Measurements from ENCODE around the gene FLRT1. TPM values are rescaled to one million over a fixed set of nuclear protein-coding genes. Genes with fewer than 3 reads are reported as not detected.

The FLRT1 gene
- polyA plus RNA-seq, 1 donor from 2014 or later: 2.6 TPM

DNA sequence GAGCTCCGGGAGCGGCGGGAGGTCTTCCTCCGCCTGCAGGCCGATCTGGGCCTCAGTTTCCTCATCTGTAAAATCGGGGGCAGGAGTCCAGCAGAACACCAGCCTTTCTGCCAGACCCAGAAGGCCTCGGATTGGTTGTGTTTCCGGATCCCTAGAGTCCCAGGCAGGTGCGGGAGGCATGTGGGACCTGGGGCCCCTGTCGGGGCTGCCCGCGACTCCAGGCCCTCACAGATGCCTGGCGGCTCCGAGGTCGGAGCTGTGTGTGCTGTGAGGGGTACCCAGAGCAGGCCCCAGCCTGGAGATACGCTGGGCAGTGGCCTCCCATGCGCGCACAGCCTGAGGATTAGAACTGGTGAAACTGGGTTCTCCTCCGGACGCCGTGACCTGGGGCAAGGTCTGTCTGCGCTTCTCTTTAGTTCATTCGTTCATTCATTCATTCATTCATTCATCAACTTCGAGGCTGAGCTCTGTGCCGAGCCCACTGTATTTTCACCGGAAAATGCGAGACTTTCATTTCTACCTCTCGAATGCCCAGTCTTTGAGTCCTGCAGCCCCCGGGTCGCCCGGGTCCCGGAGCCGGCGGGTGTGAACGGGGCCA, 24.6 kb downstream of the FLRT1 start:
- Histone ChIP-seq H3F3A (ENCODE audit: insufficient read depth, low read length, poor library complexity, severe bottlenecking) (no peaks in the 10 kb centered on the region), H3K9ac (ENCODE audit: low read length) (peak overlapping the region; percentile 71), H3K27ac (ENCODE audit: low read length) (peak overlapping the region; percentile 84), H2AFZ (ENCODE audit: low read depth, low read length) (no peak overlapping the region), H3K4me3 (ENCODE audit: low read length) (peak overlapping the region; percentile 66), H3K36me3 (ENCODE audit: insufficient read depth, low read length) (no peaks in the 10 kb centered on the region), H3K9me3 (ENCODE audit: low read length) (no peaks in the 10 kb centered on the region), H3K79me2 (replicated peaks; ENCODE audit: insufficient read depth, low read length) (no peaks in the 10 kb centered on the region), H4K20me1 (ENCODE audit: insufficient read depth) (no peaks in the 10 kb centered on the region), H3K4me2 (ENCODE audit: low read length) (peak overlapping the region; percentile 73), H3K27me3 (ENCODE audit: insufficient read depth, low read depth, low read length) (no peaks in the 10 kb centered on the region), H3K9me2 (ENCODE audit: insufficient read depth, low read length) (no peaks in the 10 kb centered on the region)
- no peak for TF ChIP-seq EP300 (conservative IDR thresholded peaks at IDR 0.05; ENCODE audit: poor library complexity, severe bottlenecking)
- TF ChIP-seq RAD21 (conservative IDR thresholded peaks at IDR 0.05): no peak
- TF ChIP-seq TAF1 (IDR thresholded peaks at IDR 0.05; ENCODE audit: low read depth): no peak
- no peak for TF ChIP-seq REST (IDR thresholded peaks at IDR 0.05; ENCODE audit: borderline replicate concordance)
- TF ChIP-seq POLR2AphosphoS5 (IDR thresholded peaks at IDR 0.05): no peak

DNA sequence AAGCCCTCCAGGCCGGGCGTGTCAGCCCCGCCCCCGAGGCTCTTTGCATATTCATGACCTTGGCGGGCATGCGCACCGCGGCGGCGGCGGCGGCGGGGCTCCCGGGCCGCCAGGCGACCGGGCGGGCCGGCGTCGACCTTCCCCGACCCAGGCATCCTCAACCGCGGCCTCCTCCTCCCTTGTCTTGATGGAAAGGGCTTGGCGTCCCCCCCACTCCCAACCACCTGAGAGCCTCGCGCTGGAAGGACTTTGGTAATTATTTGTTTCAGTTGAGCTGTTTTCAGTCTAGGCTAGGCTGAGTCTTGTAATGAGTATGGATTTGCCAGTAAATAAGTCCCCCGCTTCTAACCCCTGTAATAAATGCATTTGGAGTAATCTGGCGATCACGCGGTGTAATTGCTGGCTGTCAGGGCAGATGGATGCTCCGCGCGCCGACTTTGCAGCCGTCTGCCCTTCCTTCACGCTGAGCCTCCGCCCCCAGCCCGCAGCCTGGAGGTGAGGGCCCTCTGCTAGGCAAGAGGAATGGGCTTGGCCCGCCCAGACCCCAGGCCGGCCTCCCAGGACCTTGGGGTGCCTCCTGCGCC, 25.2 kb downstream of the FLRT1 start:
- Histone ChIP-seq H2AFZ (ENCODE audit: low read depth, low read length) (peak overlapping the region; percentile 33), H4K20me1 (ENCODE audit: insufficient read depth) (no peaks in the 10 kb centered on the region), H3K9ac (ENCODE audit: low read length) (peak overlapping the region; percentile 71), H3K9me3 (ENCODE audit: low read length) (no peaks in the 10 kb centered on the region), H3K27ac (ENCODE audit: low read length) (peak overlapping the region; percentile 84), H3K4me2 (ENCODE audit: low read length) (peak overlapping the region; percentile 84), H3K27me3 (ENCODE audit: insufficient read depth, low read depth, low read length) (no peaks in the 10 kb centered on the region), H3K4me3 (ENCODE audit: low read length) (peak overlapping the region; percentile 66), H3K9me2 (ENCODE audit: insufficient read depth, low read length) (no peaks in the 10 kb centered on the region), H3K79me2 (replicated peaks; ENCODE audit: insufficient read depth, low read length) (no peaks in the 10 kb centered on the region), H3F3A (ENCODE audit: insufficient read depth, low read length, poor library complexity, severe bottlenecking) (no peaks in the 10 kb centered on the region), H3K36me3 (ENCODE audit: insufficient read depth, low read length) (no peaks in the 10 kb centered on the region)
- TF ChIP-seq EP300 (conservative IDR thresholded peaks at IDR 0.05; ENCODE audit: poor library complexity, severe bottlenecking) (peak; percentile 62), TAF1 (IDR thresholded peaks at IDR 0.05; ENCODE audit: low read depth) (no peak), EZH2 (IDR thresholded peaks at IDR 0.05; ENCODE audit: borderline replicate concordance, insufficient read depth, low read length, poor library complexity, severe bottlenecking) (no peak), RAD21 (conservative IDR thresholded peaks at IDR 0.05) (peak; percentile 32), POLR2AphosphoS5 (IDR thresholded peaks at IDR 0.05) (peak; percentile 82), MXI1 (conservative IDR thresholded peaks at IDR 0.05; ENCODE audit: poor library complexity, severe bottlenecking) (peak; percentile 50)

DNA sequence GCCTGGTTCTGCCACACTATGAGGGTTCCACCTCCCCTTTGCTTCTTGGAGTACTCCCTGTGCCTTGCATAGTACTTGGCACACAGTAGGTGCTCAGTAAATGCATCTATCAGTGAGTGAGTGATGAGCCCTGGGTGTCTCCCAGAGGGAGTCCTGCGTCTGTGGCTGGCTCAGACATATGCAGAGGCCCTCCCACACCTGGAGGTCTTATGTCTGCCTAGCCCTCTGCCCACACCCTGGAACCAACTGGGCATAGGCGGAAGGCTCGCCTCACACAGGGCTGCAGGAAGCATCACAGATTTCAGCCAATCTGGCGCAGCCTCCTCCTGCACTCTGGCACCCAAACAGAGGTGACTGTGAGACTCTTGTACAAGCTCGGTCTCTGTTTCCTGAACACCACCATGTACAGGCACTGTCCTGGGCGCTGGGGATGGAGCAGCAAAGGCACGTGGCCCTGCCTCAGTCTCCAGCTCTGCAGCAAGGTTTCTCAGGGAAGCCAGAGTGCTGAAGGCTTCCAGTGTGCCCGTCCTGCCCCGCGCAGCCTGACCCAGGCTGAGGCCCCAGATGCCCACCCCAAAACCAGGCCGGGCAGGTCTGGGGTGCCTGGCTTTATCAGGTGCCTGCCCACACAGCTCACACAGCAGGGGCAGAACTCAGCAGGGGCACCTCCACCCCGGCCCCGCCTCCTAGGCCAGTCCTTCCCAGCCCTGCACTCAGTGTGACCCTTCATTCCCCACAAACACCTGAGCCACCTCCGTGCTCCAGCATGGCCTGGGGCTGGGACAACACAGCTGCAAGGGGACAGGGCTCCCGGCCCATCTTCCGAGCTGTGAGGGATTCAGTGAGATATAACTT, 26.7 kb downstream of the FLRT1 start:
- no peaks in the 10 kb centered on the region for H3K9me3 ChIP-seq (ENCODE audit: low read length)
- H3F3A ChIP-seq (ENCODE audit: insufficient read depth, low read length, poor library complexity, severe bottlenecking): no peaks in the 10 kb centered on the region
- no peak overlapping the region for H3K4me3 ChIP-seq (ENCODE audit: low read length)
- TF ChIP-seq SMC3 (conservative IDR thresholded peaks at IDR 0.05; ENCODE audit: poor library complexity) (no peak), EZH2 (IDR thresholded peaks at IDR 0.05; ENCODE audit: borderline replicate concordance, insufficient read depth, low read length, poor library complexity, severe bottlenecking) (no peak), REST (IDR thresholded peaks at IDR 0.05; ENCODE audit: borderline replicate concordance) (no peak), MXI1 (conservative IDR thresholded peaks at IDR 0.05; ENCODE audit: poor library complexity, severe bottlenecking) (no peak), RAD21 (conservative IDR thresholded peaks at IDR 0.05) (no peak), EP300 (conservative IDR thresholded peaks at IDR 0.05; ENCODE audit: poor library complexity, severe bottlenecking) (no peak), POLR2AphosphoS5 (IDR thresholded peaks at IDR 0.05) (no peak), TAF1 (IDR thresholded peaks at IDR 0.05; ENCODE audit: low read depth) (no peak)
- TF ChIP-seq, protein P1, sequence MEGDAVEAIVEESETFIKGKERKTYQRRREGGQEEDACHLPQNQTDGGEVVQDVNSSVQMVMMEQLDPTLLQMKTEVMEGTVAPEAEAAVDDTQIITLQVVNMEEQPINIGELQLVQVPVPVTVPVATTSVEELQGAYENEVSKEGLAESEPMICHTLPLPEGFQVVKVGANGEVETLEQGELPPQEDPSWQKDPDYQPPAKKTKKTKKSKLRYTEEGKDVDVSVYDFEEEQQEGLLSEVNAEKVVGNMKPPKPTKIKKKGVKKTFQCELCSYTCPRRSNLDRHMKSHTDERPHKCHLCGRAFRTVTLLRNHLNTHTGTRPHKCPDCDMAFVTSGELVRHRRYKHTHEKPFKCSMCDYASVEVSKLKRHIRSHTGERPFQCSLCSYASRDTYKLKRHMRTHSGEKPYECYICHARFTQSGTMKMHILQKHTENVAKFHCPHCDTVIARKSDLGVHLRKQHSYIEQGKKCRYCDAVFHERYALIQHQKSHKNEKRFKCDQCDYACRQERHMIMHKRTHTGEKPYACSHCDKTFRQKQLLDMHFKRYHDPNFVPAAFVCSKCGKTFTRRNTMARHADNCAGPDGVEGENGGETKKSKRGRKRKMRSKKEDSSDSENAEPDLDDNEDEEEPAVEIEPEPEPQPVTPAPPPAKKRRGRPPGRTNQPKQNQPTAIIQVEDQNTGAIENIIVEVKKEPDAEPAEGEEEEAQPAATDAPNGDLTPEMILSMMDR (IDR thresholded peaks at IDR 0.05; ENCODE audit: poor library complexity, severe bottlenecking): no peak
- H3K36me3 ChIP-seq (ENCODE audit: insufficient read depth, low read length): no peaks in the 10 kb centered on the region
- no peak overlapping the region for H2AFZ ChIP-seq (ENCODE audit: low read depth, low read length)
- no peaks in the 10 kb centered on the region for H3K9me2 ChIP-seq (ENCODE audit: insufficient read depth, low read length)
- H3K9ac ChIP-seq (ENCODE audit: low read length): no peak overlapping the region
- H4K20me1 ChIP-seq (ENCODE audit: insufficient read depth): no peaks in the 10 kb centered on the region
- no peak overlapping the region for H3K4me2 ChIP-seq (ENCODE audit: low read length)
- no peaks in the 10 kb centered on the region for H3K27me3 ChIP-seq (ENCODE audit: insufficient read depth, low read depth, low read length)
- H3K79me2 ChIP-seq (replicated peaks; ENCODE audit: insufficient read depth, low read length): no peaks in the 10 kb centered on the region
- peak overlapping the region; percentile 90 for H3K27ac ChIP-seq (ENCODE audit: low read length)

All from neural cell (in vitro differentiated cells).